HG03460 (cell line): Measurements from ENCODE around the gene SULT1A2.
"Not testable (repeated sequence)": the region's sequence is repeated elsewhere in the genome, so short reads cannot be mapped to it uniquely, and the experiment has no call there.

Source experiments
- ATAC-seq: cut with Tn5 transposase; IDR thresholded peaks from one replicate; pipeline ENCODE4 v1.9.1; 2021; ENCODE audit not compliant: unreplicated experiment

Gene SULT1A2

DNA sequence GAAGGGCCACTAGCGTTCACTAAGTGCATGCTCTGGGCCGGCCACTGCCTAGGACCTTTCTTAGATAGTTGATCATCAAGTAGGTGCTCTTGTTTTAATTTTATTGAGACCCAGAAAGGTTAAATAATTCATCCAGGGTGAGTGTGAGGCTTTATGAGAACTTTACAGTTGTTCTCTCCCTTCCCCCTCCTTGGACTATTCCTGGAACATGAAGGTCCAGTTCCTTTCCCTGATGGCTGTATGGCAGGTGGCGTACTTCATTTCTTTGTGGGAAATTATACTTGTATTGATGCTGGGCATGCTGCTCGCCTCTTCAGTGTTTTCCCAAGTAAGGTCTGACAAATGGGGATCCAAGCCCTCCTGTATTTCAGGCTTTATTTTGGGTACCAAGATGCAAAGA is 34.7 kb downstream of the SULT1A2 start:
- no peak for ATAC-seq

DNA sequence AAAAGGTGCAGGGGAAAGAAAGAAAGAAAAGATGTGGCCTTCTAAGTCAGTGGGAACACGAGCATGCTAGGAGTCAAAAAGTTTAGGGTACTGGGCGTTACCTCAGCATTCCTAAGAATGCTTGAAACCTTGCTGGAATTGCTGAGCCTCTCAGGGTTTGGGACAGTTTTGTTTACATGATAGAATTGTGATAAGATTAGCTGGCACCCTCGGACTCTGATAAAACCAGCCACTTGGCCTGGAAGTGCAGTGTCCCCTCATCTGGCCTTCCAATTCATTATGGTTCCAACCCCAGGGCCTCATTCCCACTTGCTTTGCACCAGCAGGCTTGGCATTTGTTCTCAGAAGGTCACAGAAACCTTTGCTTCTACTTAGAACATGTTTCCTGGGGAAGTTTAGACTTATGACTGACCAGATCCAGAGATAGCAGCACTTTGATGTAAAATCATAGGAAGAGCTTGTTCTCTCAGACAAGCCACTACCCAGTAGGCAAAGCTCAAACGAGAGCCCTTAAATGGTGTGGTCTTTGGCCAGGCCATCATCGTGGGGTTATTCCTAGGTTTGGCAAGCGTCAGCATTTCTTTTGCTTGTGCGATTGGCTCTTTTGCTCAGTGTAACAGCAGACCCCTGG is 35.2 kb downstream of the SULT1A2 start:
- no peak for ATAC-seq

- no peak for ATAC-seq
Measured at GRCh38 chr16:28558456-28558855, 38.4 kb downstream of the SULT1A2 start.

- ATAC-seq = no peak
Measured at GRCh38 chr16:28556914-28557320, 39.9 kb downstream of the SULT1A2 start.

DNA sequence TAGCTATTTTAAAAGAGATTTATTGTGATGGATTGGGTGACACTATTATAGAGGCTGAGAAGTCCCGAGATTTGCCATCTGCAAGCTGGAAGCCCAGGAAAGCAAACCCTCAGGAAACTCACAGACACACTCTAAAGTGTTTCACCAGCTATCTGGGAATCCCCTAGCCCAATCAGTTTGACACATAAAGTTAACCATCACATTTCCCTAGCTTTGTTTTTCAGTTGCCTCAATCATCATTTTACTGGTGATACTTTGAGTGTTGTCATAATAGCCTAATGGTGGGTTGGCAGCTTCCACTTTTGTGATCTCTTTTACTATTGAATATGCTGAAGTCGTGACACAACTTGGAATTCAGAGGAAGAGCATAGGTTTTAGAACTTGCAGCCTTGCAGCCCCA is 41.3 kb downstream of the SULT1A2 start:
- ATAC-seq = no peak

- ATAC-seq = no peak
Measured at GRCh38 chr16:28554634-28555423, 42.0 kb downstream of the SULT1A2 start.

- ATAC-seq = peak; percentile 71
Measured at GRCh38 chr16:28553776-28554633, 42.8 kb downstream of the SULT1A2 start, which contains the start of gene SGF29. SGF29 (plus strand) TSS chr16:28553920; CDS start chr16:28581070, 27,150 bp downstream.

DNA sequence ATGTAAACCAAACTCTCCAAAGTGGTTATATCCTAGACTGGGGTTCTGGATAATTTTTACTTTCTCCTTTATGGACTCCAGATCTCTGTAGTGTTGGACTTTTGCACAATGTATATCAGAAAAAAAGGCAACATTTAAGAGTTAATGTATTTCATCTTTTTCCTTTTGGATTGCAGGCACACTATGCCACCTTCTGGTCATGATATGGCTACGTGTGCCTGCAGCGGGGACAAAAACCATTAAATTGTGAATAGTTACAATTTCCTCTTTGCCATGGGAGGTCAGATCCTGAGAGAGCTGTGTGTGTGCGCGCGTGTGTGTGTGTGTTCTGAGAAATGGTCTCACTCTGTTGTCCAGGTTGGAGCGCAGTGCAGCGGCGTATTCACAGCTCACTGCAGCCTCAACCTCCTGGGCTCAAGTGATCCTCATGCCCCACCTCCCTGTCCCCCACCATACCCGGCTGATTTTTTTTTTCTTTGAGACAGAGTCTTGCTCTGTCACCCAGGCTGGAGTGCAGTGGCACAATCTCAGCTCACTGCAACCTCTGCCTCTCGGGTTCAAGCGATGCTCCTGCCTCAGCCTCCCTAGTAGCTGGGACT is 47.5 kb downstream of the SULT1A2 start:
- ATAC-seq = no peak

DNA sequence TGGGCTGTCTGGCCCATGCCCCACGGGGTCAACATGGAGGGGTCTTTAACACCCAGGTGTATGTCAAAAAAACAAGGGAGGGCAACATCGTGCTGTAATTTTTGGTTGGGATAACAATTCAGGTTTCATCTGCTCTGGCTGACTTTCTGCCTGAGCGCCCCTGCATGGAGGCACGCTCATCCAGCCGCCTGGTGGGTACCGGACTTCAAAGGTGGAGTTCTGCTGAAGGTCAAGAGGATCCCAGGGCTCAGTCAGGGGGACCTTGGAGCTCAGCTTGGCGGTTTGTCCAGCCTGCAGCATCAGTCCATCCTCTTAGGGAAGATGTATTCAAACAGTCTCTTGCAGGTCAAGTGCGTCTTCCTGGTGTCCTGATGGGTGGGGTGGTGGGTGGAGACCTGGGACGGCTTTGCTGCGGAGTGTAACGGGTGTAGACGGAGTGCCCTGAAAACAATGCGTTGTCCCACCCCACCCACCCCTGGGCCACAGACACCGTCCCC is 48.5 kb downstream of the SULT1A2 start:
- no peak for ATAC-seq

DNA sequence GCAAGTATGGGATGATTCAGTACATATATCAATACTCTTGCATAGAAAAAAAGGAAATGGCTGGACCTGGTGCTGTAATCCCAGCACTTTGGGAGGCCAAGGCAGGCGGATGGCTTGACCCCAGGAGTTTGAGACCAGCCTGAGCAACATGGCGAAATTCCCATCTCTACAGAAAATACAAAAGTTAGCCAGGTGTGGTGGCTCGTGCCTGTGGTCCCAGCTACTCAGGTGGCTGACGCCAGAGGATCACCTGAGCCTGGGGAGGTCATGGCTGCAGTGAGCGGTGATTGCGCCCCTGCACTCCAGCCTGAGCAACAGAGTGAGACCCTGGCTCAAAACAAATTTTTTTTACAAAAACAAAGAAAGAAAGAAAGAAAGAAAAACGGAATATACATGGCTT is 50.2 kb downstream of the SULT1A2 start:
- ATAC-seq = no peak

DNA sequence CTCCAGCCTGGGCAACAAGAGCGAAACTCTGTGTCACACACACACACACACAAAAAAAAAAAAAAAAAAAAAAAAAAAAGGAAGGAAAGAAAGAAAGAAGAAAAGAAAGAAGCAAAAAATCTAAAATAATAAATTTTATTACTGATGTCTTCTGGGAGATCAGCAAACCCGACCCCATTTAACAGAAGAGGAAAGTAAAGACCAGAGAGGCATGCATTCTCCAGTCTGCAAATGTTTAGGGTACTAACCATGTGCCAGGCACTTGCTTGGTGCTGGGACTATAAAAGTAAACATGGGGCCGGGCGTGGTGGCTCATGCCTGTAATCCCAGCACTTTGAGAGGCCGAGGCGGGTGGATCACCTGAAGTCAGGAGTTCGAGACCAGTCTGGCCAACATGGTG is 50.9 kb downstream of the SULT1A2 start:
- ATAC-seq = not testable (repeated sequence)

DNA sequence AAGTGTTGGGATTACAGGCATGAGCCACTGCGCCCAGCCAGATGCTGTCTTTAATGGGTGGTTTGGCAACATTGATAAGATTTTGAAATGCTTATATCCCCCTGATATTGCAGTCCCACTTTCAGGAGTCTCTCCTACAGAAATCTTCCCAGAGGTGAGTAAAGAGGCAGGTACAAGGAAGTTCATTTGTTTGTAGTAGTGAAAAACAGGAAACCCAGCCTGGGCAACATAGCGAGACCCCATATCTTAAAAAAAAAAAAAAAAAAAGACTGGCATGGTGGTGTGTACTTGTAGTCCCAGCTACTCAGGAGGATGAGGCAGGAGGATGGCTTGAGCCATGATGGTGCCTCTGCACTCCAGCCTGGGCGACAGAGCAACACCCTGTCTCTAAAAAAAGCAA is 51.9 kb downstream of the SULT1A2 start:
- no peak for ATAC-seq

DNA sequence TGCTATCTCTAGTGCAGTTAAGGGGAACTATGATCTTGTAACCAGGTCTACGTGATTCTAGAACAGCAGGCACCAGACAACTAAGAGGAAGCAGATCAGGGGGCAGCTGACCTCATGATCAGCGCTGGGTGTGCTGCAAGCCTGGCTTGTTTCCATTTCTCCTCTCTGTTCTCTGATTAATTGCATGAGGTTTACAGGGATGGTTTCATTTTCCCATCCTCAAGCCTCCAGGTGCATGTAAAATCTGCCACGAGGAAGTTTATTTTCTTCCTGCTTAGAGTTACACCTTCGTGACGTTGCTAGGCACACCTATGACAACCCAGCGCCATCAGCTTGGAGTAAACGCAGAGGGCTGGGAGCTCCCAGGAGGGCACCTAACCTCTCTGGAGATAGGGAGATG is 53.8 kb downstream of the SULT1A2 start:
- ATAC-seq = no peak

DNA sequence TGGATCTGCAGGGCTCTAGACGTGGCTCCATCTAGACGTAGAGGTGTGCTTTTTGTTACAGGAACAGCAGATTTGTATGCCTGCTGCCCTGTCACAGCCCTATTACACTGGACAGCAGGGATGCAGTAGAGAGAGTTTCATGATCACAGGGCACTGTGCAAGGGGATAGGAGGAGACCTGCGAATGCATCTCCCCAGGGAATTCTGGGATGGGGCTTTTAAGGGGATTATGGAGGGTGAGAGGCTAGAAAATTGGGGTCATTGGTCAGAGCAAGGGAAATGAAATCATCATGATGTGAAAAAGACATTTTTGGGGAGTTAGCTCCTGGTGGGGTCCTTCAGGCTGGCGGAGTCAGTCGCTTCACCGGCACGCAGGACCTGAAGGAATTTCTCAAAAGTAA is 54.2 kb downstream of the SULT1A2 start:
- ATAC-seq = no peak
